RKO (cell line): ENCODE data around the gene ACSL4.
"Not testable (repeated sequence)": the region's sequence is repeated elsewhere in the genome, so short reads cannot be mapped to it uniquely, and the experiment has no call there.

Experiments used
- DNase-seq: peaks from one replicate; pipeline ENCODE4 v3.0.0-alpha.2; 2016; ENCODE audit warnings: low spot score

Gene ACSL4

DNA sequence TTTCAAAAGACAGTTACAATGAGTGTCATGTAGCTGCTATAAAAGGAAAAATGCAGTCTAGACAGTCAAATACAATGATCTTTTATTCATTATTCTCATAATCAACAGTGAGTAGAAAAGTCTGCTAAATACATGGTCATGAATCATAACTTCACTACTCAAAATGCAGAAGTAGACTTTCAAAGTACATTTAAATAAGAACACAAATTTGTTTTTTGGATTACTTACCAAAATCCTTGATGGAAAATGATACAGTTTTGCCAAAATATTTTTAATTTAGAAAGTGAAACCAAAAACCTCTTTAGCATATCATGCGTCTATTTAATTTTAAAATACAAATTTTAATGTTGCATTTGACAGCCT lies 4.9 kb downstream of the ACSL4 start:
- DNase-seq: no peak

DNA sequence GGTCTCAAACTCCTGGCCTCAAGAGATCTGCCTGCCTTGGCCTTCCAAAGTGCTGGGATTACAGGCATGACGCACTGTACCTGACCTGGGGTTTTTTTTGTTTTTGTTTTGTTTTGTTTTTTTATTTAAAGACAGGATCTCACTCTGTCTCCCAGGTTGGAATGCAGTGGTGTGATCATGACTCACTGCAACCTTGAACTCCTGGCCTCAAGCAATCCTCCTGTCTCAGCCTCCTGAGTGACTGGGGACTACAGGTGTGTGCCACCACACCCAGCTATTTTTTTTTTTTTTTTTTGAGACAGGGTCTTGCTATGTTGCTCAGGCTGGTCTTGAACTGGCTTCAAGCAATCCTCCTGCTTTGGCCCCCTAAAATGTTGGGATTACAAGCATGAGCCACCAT lies 8.1 kb downstream of the ACSL4 start:
- not testable (repeated sequence) for DNase-seq

DNA sequence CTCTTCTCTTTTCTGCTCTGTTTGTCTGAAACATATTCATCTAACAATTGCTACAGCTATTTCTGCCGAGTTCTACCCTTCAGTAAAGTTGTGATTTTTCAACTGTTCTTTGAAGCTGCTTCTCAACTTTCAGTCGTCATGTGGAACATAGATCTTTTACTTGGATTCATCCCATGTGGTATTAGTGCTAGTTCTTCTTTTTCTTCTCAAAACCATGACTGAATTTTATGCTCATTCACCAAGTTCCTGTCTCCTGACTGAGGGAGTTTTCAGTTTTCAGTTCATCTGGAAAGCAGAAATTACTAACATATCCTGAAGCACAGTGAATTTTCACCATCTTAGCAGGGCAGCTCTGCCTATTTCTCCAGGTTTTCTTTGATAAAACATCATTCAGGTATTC lies 12.1 kb downstream of the ACSL4 start:
- no peak for DNase-seq

DNA sequence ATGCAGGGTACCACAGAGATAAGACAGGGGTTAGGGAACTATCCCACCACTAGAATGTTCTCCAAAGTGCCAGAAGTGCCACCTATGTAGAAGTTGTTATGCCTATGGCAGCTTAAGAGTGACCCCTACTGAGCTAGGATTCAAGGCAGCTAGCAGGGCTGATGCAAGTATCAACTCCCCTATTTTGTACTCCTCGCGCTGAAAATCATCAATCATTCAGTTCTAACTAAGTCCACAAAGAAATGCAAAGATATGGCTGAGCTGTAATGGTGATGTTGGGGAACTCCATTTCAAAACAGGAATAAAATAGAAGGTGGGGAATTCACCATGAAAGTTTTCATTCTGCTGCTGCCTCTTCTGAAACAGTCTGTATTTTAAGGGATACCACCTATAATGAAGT lies 13.8 kb downstream of the ACSL4 start:
- DNase-seq: no peak

DNA sequence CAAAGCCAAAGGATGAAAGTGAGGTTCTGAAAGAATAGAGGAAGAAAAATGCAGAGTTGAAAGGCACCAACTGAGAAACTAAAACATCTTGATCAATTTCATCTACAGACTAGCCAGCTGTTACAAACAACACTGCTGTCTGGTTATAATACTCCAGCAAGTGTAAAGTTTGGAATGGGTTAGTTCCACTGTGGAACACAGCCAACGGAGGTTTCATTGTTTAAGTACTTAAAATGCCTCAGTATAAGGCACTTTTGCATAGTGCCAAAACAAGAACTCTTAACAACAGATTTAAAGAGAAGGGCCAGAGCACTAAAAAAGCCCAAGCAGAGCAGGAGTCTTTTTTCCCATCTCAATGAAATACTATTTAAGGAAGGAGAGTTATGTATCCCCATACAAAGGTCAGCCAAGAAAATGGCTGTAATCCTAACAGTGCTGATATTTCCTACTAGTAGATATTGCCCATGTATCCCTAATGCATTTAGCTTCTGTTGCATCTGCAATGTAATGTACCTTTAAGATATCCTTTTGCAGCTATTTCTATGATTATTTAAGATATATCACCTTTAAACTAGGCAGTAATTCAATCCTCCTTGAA lies 16.5 kb downstream of the ACSL4 start:
- no peak for DNase-seq

DNA sequence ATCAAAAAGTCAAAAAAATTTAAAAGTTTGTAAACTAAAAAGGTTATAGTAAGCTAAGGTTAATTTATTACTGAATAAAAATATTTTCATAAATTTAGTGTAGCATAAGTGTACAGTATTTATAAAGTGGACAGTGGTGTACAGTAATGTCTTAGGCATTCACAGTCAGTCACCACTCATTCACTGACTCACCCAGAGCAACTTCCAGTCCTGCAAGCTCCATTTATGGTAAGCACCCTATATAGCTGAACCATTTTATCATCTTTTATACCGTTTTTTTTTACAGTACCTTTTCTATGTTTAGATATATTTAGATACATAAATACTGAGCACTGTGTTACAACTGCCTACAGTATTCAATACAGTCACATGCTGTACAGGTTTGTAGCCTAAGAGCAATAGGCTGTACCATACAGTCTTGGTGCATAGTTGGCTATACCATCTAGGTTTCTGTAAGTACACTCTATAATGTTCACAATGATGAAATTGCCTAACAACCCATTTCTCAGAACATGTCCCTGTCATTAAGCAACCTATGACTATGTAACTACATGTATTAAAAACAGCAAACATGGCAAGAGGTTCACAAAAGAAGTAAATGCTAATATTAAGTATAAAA lies 18.6 kb downstream of the ACSL4 start:
- DNase-seq: peak; percentile 87

DNA sequence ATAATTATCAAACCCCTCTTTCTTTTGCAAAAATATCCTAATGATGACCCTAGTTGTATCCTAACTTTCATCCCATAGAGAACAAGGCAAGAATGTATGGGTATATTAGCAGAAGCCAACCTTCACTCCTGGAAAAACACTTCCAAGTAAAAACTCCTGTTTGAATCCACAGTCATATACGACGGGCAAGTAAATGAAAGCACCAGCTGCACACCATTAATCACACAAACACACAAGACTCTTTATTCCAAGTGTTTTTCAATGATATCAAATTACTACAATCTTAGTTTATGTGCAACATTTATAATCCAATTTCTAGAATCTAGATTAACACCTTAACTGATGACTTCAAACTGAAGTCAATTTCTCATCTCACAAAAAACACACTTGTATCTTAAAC lies 22.9 kb downstream of the ACSL4 start:
- no peak for DNase-seq

DNA sequence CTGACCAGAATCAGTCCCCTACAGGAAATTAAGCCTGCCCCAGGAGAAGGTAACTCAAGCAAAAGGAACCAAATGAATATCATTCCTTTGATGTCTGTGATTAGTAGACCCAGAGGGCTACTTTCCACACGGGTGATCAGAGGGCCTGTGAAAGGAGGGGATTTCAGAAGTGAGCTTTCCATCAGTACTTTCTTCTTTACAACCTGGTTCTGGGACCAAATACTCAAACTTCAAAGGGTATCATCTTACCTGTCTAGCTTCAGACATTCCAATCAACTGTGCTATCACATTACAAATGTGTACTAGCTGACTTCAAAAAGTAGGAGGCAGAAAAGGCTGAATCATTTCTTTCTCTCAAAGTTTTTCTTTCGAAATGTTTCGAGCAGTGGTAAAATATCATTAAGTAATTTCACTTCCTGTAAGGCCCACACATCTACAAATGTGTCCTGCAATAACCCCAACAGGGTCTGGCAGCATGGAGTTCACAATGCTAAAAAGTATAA lies 23.9 kb downstream of the ACSL4 start:
- DNase-seq: no peak

DNA sequence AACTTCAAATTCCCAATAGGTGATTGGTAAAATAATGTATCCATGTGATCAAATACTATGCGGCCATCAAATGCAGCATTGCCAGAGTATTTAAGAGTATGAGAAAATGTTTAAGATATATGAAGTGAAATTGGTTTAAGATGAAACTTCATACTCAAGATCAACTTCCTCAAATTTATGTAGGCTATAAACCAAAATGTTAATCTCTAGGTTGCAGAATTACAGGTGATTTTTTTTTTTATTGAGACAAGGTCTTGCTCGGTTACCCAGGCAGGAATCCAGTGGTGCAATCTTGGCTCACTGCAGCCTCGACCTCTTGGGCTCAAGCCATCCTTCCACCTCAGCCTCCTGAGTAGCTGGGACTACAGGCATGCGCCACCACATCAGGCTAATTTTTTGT lies 25.3 kb downstream of the ACSL4 start:
- DNase-seq: no peak

DNA sequence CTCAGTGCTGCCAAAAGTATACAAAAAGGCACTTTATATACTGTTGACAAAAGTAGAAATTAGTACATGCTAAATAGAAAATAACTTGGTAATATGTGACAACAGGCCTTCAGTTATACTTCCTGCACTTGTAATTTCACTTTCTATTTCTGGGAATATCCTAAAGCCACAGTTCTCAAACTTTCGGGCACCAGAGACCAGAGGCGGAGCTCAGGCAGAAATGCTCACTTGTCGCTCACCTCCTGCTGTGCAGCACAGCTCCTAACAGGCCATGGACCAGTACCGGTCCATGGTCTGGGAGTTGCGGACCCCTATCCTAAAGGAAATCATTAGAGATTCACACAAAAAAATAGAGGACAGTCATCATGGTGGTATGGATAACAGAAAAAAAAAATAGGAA lies 25.7 kb downstream of the ACSL4 start:
- DNase-seq: no peak

DNA sequence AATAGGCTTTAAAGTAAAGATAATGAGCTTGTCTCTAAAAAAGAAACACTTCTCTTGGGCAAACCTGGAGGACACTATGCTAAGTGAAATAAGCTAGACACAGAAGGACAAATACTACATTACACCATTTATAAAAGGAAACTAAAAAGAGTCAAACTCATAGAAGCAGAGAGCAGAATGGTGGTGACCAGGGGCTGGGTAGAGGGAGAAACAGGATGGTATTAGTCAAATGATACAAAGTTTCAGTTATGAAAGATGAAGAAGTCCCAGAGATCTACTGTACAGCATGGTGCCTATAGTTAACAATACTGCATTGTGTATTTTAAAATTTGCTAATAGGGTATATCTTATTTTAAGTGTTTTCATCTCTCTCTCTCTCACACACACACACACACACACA lies 28.5 kb downstream of the ACSL4 start:
- no peak for DNase-seq

DNA sequence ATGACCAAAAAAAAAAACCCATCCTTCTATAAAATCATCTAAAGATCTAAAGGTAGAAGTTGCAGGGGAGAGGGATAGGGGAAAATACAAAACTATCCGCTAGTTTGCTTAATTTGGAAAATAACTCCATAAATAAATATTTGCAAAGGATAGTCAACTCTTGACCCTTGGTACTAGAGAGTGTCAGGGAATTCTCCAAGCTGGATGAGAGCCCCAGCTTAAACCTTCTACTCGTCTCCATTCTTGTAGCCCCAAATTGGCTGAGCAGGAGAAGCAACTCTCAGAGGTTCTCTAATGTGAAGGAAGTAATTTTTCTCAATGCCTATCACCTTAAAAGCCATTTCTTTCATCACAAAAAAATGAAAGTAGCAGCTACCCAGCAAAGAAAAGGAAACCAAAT lies 35.2 kb downstream of the ACSL4 start:
- DNase-seq: no peak

DNA sequence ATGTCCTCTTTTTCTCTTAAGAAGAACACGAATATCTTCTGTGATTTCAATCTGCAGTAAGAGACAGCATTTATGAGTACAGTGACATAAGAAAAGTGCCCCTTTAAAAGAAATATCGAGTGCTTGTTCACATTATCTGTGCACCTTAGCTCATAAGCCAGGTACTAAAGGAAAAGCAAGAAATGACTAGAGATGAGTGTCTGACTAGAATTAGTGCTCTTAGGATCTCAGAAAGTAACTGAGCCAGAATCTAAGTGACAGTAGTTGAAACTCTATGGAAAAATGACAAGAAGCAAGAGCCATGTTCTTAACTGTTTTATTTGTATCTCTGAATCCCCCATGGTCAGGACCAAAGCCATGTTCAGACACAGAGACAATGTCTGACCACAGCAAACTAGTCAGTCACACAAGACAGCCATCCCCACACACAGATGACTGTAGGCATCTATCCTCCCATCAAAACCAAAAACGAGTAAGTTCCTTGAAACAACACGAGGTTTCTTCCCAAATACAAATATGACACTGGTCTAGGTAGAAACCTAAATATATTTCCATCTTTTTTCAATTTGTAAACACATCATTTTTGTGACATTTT lies 36.8 kb downstream of the ACSL4 start:
- DNase-seq: no peak

DNA sequence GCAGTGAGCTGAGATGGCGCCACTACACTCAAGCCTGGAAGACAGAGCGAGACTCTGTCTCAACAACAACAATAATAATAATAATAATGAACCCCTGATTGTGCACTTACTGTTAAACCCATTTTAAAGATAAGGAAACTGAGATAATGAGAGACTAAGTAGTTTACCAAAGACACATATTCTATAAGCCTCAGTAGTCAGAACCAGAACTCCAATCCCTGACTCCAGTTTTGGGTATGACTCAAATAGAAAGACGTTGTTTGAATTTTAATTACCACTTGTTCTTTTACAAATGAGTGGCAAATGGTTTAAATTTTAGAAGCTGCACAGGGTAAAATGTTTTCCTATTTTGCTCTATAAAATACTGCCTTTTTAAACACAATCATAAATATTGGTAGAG lies 37.4 kb downstream of the ACSL4 start:
- no peak for DNase-seq

DNA sequence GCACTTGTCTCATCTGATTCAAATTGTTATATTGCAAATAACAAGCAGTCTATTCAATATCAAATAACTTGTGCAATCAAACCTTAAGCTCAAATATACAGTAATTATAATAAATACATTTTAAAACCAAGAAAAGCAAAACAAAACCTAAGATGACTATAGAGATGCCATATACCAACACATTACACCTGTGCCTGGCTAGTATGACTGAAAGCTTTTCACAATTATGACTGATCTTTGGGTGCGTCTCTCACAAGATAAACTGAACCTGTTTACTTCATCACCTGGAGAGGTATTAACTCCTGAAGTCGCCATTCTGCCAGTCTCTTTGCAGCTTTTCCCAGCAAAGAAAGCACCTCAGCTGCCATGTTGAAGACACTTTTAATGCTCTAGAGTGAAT lies 41.3 kb downstream of the ACSL4 start:
- DNase-seq: no peak

DNA sequence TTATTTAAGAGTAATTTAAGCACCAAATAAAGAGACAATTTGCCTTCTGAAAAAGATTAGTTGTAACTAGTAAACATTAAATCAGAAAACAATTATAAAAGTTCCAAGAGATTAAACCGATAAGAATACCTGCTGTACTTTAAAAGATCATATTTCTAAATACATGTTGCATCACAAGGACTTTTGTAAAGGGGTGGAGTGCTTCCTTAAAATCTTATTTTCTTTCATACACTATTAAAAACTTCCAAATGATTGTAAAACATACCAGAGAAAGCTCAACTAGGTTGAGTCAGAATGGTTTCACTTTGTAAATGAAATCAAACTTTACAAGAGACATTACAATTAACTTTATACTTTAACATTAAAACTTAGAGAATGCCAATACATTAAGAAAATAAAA lies 41.8 kb downstream of the ACSL4 start:
- no peak for DNase-seq

DNA sequence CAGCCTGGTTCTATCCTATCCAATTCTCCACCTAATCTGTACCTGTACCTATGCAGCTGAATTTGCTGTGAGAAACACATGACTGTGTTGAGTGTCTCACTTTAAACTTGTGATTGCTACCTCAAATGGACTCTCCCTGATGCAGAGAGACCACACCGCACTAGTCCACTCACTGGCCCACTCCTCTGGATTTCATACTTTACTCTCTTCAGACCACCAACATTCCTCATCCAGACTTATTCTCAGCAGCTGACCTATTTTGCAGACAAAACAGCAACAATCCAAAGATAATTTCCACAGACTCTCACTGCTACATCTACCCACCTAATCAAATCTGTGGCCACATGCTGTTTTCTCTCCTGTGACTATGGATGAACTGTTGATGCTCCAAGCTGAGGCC lies 45.2 kb downstream of the ACSL4 start:
- no peak for DNase-seq

DNA sequence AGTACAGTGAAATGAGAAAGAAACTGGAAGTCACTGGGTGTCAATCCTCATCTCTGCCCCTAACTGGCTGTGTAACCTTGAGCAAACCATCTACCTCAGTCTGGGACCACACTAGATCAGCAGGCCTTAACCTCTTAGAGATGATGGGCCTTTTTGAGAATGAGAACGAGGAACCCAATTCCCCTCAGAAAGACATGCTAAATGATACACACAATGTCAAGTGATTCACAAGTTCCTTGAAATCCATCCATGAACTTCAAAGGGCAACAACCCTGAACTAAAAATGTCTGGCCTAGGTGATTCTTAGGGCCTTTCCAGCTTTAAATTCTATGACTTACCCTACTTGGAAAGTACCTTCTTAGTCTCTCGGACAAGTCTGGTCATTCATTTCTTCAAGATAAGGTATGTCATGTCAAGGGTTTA lies 47.4 kb downstream of the ACSL4 start:
- no peak for DNase-seq

DNA sequence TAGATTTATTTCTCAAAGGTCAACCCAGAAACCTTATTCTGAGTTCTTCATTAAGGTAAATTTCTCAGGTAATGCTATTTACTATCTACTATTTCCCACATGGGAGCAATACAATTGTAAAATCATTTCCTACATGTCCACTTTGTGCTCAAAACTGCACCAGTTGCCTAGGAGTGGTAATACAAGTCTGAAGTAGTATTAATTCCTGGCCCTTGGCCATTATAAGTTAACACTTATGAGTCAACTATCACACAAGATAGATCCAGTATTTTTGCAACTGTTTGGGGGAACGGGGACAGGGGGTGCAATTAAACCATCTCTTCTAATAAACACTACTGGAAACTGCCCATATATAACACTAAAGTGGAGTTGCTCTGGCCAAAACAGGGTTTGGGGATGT lies 48.9 kb downstream of the ACSL4 start:
- DNase-seq: no peak

DNA sequence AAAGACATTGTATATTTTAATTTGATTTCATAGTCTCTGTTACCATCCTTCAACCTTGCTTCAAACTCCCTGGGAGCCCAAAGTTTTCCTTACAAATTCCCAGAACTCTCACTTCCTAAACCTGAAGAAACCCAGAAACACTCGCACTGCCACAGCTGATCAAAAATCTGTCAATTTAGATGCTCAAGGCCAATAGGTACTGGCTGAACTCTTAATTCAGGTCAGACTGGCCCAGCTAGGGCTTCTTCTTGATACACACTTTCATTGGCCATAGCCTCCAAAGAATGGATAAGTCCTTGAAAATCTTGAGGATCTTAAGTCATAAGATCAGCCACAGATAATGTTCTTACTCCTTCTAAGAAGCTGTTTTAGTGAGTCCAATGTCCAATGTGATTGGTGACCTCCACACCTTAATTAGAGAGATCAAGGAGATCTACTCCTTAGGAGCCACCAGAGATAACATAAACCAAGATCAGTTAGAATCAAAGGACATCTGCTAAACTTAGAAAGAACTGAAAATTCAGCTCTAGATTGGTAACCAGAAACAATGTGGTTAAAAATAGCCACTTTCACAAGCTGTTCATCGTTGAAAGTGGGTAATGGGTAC lies 51.5 kb downstream of the ACSL4 start:
- DNase-seq: no peak

DNA sequence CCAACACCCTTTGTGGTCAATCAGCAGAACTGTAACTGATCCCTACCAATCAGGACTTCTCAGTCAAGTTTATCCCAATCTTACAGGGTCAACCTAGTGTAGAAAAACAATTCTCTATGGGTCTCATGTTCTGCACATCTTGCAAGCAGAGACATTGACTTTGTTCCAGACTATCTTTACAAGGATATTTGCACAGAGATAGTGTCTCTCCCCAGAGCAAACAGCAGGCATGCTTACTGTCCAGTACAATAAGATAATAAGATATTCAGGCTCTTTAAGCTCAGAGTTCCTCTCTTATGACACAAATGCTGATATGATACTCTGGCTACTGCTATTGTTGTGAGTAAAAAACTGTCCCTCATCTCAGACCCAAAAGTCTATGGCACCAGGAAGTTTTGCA lies 53.2 kb downstream of the ACSL4 start:
- DNase-seq: no peak

DNA sequence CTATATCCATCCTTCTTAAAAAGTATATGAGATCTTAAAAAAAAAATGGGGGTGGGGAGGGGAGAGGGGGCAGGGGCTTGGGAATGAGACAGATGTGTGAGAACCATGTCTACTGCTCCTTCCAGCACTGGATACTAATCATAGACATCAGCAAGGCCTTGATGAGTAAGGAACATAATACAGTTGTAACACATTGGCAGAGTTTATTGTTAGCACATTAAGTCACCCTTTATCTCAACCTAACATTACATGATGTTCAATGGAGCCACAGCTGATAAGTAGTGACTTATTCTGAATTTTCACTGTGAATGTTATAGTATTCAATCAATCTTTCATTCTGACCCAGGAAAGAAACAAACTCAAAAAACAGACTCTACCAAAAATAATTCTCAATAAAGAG lies 60.8 kb downstream of the ACSL4 start:
- no peak for DNase-seq

DNA sequence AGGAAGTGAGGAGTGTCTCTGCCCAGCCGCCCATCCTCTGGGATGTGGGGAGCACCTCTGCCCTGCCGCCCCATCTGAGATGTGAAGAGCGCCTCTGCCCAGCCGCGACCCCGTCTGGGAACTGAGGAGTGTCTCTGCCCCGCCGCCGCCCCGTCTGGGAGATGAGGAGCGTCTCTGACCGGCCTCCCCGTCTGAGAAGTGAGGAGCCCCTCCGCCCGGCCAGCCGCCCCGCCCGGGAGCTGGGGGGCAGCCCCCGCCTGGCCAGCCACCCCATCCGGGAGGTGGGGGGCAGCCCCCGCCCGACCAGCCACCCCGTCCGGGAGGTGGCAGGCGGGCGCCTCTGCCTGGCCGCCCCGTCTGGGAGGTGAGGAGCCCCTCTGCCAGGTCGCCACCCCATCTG lies 61.9 kb downstream of the ACSL4 start:
- DNase-seq: not testable (repeated sequence)

DNA sequence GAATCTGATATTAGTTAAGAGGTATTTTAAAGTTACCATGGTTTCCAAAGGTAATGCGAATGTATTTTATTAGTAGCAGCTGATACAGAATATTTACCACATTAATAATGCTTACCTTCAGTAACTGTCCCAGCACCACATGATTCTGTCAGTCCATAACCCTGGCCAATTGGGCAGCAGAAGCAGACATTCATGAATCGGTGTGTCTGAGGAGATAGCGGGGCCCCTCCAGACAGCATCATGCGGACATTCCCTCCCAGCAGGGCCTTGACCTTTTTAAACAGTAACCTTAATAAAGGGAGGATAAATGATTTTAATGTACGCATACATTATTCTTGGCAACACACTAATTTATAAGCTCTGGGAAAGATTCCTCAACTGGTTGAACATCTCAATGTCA lies 65.1 kb downstream of the ACSL4 start:
- DNase-seq: no peak
